GM10266 (cell line): ENCODE results near the gene SPART.

Source experiments
- DNase-seq: peaks from one replicate; pipeline ENCODE4 v3.0.0; 2012; ENCODE audit errors: extremely low spot score
- CTCF ChIP-seq: IDR thresholded peaks from 2 replicates; pipeline ENCODE4 v1.5.1; 2012; ENCODE audit warnings: mild to moderate bottlenecking, low read depth; ENCODE audit not compliant: control insufficient read depth, insufficient read depth; ENCODE audit errors: missing control alignments

SPART gene

GRCh38 chr13:36360903-36361302, 14.7 kb upstream of the SPART start:
- DNase-seq: no peak
- no peak for TF ChIP-seq CTCF

- DNase-seq: no peak
- TF ChIP-seq CTCF: no peak
These were observed 13.2 kb upstream of the SPART start for GRCh38 chr13:36359301-36359950.

- no peak for TF ChIP-seq CTCF
- DNase-seq: no peak
These were observed 12.1 kb upstream of the SPART start for GRCh38 chr13:36358175-36358718.

- no peak for DNase-seq
These were observed 11.5 kb upstream of the SPART start for GRCh38 chr13:36357692-36358091.

GRCh38 chr13:36357231-36357630, 11.0 kb upstream of the SPART start:
- no peak for TF ChIP-seq CTCF
- DNase-seq: no peak

More at GRCh38 chr13:36357692-36358091, 11.5 kb upstream of the SPART start:
- TF ChIP-seq CTCF: no peak

GRCh38 chr13:36356058-36356457, 9.9 kb upstream of the SPART start:
- DNase-seq: no peak
- no peak for TF ChIP-seq CTCF

GRCh38 chr13:36355632-36356031, 9.4 kb upstream of the SPART start:
- TF ChIP-seq CTCF: no peak
- DNase-seq: no peak
